ENCODE data around the gene SLC41A2.
"Not testable (repeated sequence)": the region's sequence is repeated elsewhere in the genome, so short reads cannot be mapped to it uniquely, and the experiment has no call there.

The SLC41A2 gene

GRCh38 chr12:104964167-104964855, 6.2 kb upstream of the SLC41A2 start:
- no peak for DNase-seq (ENCODE audit: low read depth)

DNA sequence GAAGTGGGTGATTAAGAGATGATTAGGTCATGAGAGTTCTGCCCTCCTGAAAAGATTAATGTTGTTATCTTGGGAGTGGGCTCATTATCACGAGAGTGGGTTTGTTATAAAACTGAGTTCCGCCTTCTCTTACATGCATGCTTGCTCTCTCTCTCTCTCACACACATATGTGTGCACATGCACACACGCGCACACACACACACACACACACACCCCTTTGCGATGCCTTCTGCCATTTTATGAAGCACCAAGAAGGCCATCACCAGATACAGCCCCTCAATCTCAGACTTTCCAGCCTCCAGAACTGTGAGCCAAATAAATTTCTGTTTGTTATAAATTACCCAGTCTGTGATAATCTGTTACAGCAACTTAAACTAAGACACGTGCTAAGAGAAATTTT, 5.7 kb upstream of the SLC41A2 start:
- no peak for DNase-seq (ENCODE audit: low read depth)

GRCh38 chr12:104960464-104960863, 2.4 kb upstream of the SLC41A2 start:
- DNase-seq (ENCODE audit: low read depth): no peak

GRCh38 chr12:104959335-104959841, 1.3 kb upstream of the SLC41A2 start:
- DNase-seq (ENCODE audit: low read depth): no peak

DNA sequence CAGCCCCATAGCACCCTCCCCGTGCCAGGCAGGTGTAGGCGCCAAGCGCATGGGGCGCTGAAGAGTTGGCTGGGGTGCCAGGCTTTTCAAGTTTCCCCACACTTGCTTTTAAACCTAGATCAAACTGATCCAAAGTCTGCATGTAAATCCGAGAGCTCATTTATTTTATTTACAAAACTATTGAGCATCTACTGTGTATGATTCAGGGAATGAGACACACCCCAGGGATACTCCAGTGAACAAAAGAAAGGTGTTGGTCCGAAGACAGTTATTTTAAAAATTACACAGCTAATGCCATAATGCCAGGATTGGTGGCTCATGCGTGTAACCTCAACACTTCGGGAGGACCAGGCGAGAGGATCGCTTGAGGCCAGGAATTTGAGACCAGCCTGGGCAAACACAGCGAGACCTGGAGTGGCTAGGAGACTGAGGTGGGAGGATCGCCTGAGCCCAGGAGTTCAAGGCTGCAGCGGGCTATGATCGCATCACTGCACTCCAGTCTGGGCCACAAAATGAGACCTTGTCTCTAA, 780 bp upstream of the SLC41A2 start:
- no peak for DNase-seq (ENCODE audit: low read depth)

GRCh38 chr12:104957719-104958000, 430 bp downstream of the SLC41A2 start:
- no peak for DNase-seq (ENCODE audit: low read depth)

DNA sequence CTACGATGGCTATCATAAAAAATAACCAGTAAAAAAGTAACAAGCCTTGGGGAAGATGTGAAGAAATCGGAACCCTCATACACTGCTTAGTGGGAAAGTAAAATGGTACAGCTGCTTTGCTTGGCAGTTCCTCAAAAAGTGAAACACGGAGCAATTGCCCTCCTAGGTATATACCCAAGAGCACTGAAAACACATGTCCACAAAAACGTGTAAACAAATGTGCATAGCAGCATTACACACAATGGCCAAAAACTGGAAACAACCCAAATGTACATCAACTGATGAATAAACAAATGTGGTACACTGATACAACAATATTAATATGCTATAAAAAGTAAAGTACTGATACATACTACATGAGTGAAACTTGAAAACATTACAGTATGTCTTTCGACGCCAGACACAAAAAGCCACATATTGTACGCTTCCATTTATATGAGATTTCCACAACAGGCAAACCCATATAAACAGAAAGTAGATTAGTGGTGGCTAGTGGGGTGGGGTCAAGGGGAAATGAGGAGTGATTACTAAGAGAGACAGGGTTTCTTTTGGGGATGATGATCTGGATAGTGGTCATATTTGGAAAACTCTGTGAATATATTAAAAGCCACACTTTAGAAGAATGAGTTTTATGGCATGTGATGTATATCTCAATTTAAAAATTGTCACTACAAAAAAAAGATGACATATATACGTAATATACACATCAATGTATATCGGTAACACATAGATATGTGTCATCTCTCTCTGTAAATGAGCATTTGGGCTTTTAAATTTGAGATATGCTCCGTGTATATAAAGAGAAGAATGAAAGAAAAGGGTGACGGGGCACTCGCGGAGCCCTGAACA, 996 bp downstream of the SLC41A2 start:
- no peak for DNase-seq (ENCODE audit: low read depth)

- no peak for DNase-seq (ENCODE audit: low read depth)
Observed at GRCh38 chr12:104955703-104956102, 2.4 kb downstream of the SLC41A2 start.

DNA sequence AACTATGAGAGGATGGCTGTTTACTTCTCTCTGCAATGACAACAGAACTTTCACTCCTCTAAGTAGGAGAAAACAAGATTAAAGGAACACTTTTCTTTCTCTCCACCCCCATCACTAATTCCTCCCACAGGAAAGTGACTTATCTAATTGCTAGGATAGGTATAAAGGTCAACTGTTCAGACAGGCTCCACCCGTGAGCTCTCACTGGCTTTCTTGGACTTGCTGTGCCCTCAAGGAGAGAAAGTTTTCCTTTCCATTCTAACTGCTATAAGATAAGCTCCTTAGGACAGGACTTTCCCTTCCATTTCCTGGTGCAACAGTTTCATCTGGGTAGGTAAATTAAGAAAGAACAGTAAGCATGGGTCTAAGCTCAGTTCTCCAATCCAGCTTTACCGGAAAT, 4.8 kb downstream of the SLC41A2 start:
- DNase-seq (ENCODE audit: low read depth): no peak

DNA sequence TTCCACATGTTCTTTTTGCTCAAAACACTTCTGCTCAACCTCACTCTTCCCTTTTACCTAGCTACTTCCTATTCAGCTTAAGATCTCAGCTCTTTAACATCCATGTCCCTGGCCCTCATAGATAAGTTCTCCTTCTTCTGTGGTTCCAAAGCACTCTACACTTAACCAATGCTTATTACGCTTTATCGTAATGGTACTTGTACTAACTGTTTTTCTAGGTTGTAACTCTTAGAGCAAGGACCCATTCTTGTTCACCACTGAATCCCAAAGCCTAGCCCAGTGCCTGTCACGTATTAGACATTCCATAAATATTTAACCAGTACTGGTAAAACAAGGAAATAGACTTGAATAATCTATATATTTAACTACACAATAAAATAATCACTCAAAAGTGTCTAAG, 5.3 kb downstream of the SLC41A2 start:
- DNase-seq (ENCODE audit: low read depth): no peak

DNA sequence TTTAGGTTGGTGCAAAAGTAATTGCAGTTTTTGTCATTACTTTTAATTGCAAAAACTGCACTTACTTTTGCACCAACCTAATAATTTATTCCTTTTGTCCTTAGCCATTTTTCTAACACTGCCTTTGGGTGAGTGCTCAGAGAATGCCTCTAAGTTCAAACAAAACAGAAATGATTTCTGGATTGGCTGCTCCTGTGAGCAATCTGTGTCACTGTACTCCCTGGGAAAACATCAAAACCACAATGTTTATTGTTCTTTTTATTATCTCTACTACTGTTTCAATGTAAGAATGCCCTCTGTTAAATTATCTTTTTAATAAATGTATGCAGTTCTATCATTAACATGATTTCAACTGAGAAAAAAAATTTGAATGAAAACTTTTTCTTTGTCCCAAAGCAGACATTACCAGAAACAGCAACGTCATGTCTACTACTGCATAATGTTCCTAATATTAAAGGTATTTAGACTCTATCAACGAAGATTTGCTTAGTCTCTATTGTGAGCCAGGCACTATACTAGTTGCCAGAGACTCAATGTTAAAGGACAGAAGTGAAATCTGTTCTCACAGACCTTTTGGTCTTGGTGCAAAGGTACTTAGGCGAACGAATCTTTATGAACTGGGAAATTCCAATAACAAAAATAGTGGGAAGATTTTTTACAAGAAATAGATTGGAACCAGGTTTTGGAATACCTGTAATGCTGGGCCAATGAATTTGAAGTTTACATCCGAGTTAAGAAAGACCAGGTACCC, 6.2 kb downstream of the SLC41A2 start:
- DNase-seq (ENCODE audit: low read depth): no peak

GRCh38 chr12:104948716-104949115, 9.4 kb downstream of the SLC41A2 start:
- not testable (repeated sequence) for DNase-seq (ENCODE audit: low read depth)

- DNase-seq (ENCODE audit: low read depth): no peak
Observed at GRCh38 chr12:104944252-104944651, 13.8 kb downstream of the SLC41A2 start.

DNA sequence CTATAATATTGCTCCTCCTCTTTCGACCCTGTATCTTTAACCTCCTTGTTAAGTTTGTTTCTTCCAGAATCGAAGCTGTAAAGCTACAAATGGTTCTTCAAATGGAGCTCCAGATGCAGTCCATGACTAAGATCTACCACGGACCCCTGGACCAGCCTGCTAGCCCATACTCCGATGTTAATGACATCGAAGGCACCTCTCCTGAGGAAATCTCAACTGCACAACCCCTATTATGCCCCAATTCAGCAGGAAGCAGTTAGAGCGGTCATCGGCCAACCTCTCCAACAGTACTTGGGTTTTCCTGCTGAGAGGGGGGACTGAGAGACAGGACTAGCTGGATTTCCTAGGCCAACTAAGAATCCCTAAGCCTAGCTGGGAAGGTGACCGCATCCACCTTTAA, 14.7 kb downstream of the SLC41A2 start:
- DNase-seq (ENCODE audit: low read depth): not testable (repeated sequence)

DNA sequence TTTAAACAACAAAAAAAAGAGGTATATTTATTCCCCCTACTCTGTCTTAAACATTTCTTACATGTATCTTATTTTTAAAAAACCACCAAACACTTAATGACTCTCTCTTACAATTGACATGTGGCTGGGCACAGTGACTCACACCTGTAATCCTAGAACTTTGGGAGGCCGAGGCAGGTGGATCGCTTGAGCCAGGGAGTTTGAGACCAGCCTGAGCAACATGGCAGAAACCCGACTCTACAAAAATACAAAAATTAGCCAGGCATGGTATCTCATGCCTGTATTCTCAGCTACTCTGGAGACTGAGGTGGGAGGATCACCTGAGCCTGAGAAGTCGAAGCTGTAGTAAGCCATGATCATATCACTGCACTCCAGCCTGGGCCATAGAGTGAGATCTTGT, 16.0 kb downstream of the SLC41A2 start:
- no peak for DNase-seq (ENCODE audit: low read depth)

GRCh38 chr12:104941454-104941853, 16.6 kb downstream of the SLC41A2 start:
- DNase-seq (ENCODE audit: low read depth): no peak

GRCh38 chr12:104939089-104939488, 19.0 kb downstream of the SLC41A2 start:
- DNase-seq (ENCODE audit: low read depth): no peak

GRCh38 chr12:104938371-104938770, 19.7 kb downstream of the SLC41A2 start:
- no peak for DNase-seq (ENCODE audit: low read depth)

- no peak for DNase-seq (ENCODE audit: low read depth)
Observed at GRCh38 chr12:104935886-104936285, 22.2 kb downstream of the SLC41A2 start.

DNA sequence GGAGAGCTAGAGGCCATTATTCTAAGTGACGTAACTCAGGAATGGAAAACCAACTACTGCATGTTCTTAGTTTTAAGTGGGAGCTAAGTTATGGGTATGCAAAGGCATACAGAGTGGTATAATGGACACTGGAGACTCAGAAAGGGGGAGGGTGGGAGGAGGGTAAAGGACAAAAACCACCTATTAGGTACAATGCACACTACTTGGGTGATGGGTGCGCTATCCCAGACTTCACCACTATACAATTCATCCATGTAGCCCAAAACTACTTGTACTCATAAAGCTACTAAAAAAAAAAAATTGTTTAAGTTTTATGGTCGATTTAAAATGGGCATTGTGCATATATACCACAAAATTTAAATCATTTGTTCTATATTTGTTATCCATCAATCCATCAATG, 24.3 kb downstream of the SLC41A2 start:
- no peak for DNase-seq (ENCODE audit: low read depth)

- DNase-seq (ENCODE audit: low read depth): no peak
Observed at GRCh38 chr12:104933128-104933527, 25.0 kb downstream of the SLC41A2 start.
